Activated CD4-positive, alpha-beta T cell treated with anti-CD3 and anti-CD28 coated beads, Interleukin-2, Interleukin-4, amounts not matched to agents 100 ng/mL and 50 ng/mL, durations not matched to agents 16 hours and 8 hours (primary cell): ENCODE results near the gene RREB1.
"Not testable (repeated sequence)": the region's sequence is repeated elsewhere in the genome, so short reads cannot be mapped to it uniquely, and the experiment has no call there.

Experiments
- DNase-seq: peaks from one replicate; pipeline ENCODE4 v3.0.0-alpha.2; 2020; ENCODE audit warnings: low spot score

RREB1 gene

DNA sequence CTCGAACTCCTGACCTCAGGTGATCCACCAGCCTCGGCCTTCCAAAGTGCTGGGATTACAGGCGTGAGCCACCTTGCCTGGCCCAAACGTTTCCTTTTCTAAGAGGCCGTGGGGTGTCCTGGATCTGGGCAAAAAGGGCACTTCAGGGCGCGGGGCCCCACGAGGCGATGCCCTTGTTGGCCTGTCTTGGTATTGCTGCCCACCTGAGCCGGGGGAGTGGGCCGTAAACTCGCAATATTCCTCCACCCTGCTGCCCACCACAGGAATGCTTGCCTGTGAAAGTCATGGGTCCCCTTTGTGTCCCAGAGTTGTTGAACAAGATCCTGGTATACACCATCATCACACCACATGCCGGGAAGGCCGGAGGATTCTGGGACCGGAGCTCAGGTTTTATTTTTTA lies 156.3 kb downstream of the RREB1 start:
- DNase-seq, result no peak

- no peak for DNase-seq
These were observed 157.1 kb downstream of the RREB1 start for GRCh38 chr6:7264686-7265384.

DNA sequence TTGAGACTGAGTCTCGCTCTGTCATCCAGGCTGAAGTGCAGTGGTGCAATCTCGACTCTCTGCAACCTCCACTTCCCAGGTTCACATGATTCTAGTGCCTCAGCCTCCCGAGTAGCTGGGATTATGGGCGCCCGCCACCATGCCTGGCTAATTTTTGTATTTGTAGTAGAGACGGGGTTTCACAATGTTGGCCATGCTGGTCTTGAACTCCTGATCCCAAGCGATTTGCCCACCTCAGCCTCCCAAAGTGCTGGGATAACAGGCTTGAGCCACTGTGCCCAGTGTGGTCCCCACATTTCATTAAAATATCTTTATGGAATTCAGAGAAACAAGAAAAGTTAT lies 157.6 kb downstream of the RREB1 start:
- not testable (repeated sequence) for DNase-seq

DNA sequence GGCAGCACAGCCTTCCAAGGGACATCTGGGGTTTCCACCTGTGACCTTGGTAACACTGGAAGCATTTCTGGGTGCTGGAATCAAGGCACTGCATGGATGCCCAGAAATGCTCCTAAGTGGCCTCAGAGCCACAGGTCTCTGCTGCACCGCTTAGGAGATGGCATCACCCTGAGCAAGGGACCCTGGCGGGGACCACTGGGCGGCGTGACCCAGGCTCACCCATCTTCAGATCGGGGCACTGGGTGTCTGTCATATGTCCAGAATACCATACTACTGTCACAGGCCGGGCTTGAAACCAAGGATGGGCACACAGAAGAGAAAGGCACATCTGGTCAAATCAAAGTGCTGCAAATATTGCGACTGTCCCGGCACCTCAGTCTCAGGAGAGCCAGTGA lies 159.3 kb downstream of the RREB1 start:
- no peak for DNase-seq

GRCh38 chr6:7267466-7268091 lies 159.8 kb downstream of the RREB1 start:
- DNase-seq, result no peak

DNA sequence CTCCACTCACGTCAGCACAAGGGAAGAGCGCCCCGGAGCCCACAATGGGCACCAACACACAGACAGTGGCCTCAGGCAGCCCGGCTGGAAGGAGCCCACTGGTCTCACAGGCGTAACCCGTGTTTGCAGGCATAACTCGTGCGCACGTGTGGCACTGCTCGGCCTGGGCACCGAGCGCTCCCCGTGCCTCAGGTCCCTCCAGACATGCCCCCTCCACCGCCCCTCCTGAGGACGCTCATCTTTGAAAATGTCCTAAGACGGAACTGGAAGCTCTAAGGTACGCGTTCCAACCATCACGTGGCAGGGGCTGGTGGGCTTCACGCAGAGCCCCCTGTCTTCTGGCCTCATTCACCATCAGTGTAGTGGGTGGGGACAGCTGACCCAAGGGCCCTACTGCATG lies 160.6 kb downstream of the RREB1 start:
- DNase-seq, result no peak

GRCh38 chr6:7268816-7269555 lies 161.2 kb downstream of the RREB1 start:
- DNase-seq, result no peak

- no peak for DNase-seq
These were observed 162.1 kb downstream of the RREB1 start for GRCh38 chr6:7269816-7270215.

DNA sequence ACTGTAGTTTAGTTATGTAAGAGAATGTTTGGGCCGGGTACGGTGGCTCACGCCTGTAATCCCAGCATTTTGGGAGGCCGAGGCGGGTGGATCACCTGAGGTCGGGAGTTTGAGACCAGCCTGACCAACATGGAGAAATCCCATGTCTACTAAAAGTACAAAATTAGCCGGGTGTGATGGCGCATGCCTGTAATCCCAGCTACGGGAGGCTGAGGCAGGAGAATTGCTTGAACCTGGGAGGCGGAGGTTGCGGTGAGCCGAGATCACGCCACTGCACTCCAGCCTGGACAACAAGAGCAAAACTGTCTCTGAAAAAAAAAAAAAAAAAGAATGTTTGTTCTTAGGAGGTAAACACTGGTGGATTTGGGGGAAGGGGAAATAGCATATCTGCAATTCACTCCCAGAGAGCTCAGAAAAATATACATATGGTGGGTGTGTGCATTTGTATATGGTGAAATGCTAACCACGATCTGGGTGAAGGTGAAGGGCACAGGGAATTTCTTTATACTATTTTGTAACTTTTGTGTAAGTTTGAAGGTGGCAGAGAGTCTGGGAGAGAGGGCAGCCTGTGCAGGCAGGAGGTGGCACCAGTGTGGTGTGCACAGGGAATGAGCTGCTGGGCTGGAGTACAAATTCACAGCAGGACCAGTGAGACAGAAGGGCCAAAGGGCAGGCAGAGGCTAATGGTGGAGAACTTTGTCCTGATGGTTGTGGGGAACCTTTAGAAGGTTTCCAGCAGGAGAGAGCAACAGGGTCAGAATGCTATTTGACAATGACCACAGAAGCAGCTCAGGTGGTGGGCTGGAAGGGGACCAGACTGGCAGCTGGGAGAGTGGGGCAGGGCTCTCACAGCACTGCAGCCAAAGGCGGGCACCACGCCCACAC lies 162.8 kb downstream of the RREB1 start:
- no peak for DNase-seq

GRCh38 chr6:7271205-7271534 lies 163.4 kb downstream of the RREB1 start:
- DNase-seq, result no peak

- no peak for DNase-seq
These were observed 165.9 kb downstream of the RREB1 start for GRCh38 chr6:7273709-7274108.

- DNase-seq, result not testable (repeated sequence)
These were observed 166.8 kb downstream of the RREB1 start for GRCh38 chr6:7274525-7274924.

- no peak for DNase-seq
These were observed 168.4 kb downstream of the RREB1 start for GRCh38 chr6:7276199-7276524.

DNA sequence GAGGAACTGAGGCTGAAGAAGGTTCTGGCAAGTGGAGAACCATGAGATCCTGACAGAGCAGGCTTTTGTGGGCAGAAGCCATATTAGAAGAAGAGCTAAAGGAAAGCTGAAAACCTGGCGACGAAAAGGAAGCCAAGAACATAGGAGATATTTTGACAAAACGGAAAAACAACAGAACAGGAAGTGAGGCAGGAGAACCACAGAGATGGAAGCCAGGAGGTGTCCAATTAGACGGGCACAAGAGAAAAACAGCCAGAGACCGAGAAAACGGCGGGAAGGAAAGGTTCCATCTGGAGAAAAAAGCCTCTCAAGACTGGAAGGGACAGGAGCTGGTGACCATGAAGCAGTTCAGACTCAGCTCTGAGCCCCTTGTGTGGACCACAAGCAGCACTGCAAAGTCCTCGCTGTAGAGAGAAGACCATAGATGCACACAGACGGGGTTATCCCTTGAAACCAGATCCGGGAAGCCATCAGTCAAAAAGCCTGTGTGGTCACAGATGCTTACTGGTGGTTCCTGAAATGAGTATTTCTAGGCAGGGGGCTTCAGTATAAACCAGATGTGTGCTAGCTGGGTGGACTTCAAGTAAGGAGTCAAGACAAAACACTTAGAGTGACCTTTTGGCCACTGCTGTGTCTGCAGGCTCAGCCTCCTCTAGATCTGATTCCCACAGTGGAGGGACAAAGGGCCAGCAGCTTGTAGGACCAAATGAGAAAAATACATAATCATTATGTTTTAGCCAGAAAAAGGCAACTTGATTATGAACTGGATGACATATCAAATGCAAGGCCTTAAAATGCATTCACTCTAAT lies 174.5 kb downstream of the RREB1 start:
- peak; percentile 13 for DNase-seq

- no peak for DNase-seq
These were observed 175.9 kb downstream of the RREB1 start for GRCh38 chr6:7283676-7284075.

DNA sequence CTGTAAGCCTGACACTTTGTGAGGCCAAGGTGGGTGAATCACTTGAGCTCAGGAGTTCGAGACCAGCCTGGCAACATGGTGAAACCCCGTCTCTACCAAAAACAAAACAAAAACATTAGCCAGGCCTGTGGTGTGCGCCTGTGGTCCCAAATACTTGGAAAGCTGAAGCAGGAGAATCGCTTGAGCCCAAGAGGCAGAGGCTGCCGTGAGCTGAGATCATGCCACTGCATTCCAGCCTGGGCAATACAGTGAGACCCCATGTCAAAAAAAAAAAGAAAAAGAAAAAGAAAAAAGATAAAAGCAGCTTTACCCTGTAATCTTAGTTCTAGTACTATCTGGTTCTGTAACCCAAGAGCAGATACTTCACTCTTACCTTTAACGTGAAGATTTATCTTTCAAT lies 177.7 kb downstream of the RREB1 start:
- DNase-seq, result no peak

DNA sequence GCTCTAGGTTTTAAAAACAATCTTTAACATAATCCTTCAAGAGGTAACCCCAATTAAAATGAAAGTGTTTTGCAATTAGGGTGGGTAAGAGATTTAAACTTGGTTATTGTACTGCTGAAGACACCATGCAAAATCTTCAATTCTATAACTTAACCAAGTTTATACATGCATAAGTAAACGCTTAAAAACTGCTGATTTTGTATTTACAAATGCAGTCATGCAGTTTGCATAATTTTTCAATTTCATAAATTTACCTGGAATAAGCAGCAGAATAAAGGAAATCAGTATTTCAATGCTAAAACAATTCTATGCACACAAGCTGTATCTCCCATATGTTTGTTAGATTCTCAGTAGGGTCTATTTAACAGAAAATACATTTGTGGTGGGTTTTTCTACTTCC lies 182.3 kb downstream of the RREB1 start:
- no peak for DNase-seq

DNA sequence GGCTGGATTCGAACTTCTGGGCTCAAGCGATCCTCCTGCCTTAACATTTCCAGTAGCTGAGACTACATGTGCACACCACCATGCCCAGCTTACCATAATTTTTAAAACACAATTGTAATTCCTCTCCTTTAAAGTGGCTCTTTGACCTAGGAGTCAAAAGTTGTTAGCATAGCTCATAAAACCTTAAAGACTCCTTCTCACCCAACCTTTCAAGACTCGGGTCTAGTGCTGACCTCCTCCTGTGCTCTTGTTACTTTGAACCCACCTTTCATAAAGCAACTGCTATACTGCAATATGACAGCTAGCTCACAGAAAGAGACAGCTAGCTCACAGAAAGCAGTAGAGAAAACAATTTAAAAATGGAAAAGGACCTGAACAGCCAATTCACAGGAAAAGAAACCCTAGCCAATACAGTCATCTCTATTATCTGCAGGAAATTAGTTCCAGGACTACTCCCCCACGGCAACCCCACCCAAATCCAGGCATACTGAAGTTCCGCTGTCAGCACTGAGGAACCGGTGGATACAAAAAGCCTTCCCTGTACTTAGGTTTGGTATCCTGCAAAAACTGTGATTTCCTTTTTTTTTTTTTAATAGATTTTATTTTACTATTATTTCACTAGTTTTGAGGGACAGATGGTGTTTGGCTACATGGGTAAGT lies 185.0 kb downstream of the RREB1 start:
- DNase-seq, result no peak

- no peak for DNase-seq
These were observed 188.2 kb downstream of the RREB1 start for GRCh38 chr6:7295916-7296315.

DNA sequence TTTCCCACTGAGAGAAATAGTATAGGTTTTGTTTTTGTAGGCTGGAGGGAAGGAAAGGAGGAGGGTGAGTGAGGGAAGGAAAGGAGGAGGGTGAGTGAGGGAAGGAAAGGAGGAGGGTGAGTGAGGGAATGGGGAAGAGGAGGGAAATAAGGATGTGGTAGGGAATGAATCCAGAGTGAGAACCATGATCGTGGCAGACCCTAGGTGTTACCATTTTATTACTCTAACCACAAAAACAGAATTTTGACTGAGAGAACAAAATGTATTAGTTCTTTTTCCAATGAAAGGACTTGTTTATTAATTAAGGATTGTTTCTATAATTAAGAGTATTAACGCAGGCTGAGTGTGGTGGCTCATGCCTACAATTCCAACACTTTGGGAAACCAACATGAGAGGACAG lies 188.8 kb downstream of the RREB1 start:
- DNase-seq, result no peak

DNA sequence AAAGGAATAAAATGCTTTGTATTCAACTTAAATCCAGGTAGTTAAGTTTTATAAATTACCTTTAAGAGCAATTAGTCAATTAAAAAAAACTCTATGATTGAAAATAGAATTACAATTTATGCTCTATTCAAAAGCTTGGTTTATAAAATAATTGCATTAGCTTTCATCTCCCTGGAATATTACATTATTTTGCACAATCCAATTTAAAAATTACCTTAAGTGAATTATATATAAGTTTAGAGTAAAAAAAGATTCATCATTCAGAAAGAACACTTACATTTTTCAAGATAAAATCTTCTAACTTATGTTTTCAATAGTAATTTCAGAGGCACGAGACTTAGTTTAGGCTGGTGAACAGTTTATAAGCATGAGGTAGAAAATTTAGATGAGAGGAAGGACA lies 190.4 kb downstream of the RREB1 start:
- no peak for DNase-seq
